Natural killer cell (primary cell): ENCODE results near the gene NATD1. TPM values are rescaled to one million over a fixed set of nuclear protein-coding genes. Genes with fewer than 3 reads are reported as not detected.
"Not testable (repeated sequence)": the region's sequence is repeated elsewhere in the genome, so short reads cannot be mapped to it uniquely, and the experiment has no call there.

Experiments used
- ATAC-seq, 3 donors: fragments of 150-1000 bp in 2 of 3; fragments of 200-7000 bp in 1 of 3; cut with Tn5 transposase; 1 replicate in 1 of 3; 2 replicates in 2 of 3; pipeline ENCODE4 v1.10.0; 2021; ENCODE audit warnings: mild to moderate bottlenecking in 2 of 3, moderate library complexity in 2 of 3
- DNase-seq, 2 donors: peaks; one replicate each; pipeline versions ENCODE4 v3.0.0 to v3.0.0-alpha.2; 2013 to 2021; ENCODE audit warnings: mixed read lengths in 1 of 2
- H3K27ac ChIP-seq: one replicate; pipeline ENCODE4 v1.5.1; 2013; ENCODE audit warnings: mild to moderate bottlenecking, low read length
- H3K27me3 ChIP-seq: one replicate; pipeline ENCODE4 v1.6.1; 2013; ENCODE audit warnings: low read length; ENCODE audit not compliant: control insufficient read depth, insufficient read depth
- H3K36me3 ChIP-seq: one replicate; pipeline ENCODE4 v1.6.1; 2013; ENCODE audit warnings: low read length; ENCODE audit not compliant: control insufficient read depth, insufficient read depth
- H3K4me1 ChIP-seq: one replicate; pipeline ENCODE4 v1.6.1; 2013; ENCODE audit warnings: low read length; ENCODE audit not compliant: control insufficient read depth, insufficient read depth
- H3K4me3 ChIP-seq: one replicate; pipeline ENCODE4 v1.5.1; 2013; ENCODE audit warnings: low read length
- H3K9me3 ChIP-seq: one replicate; pipeline ENCODE4 v1.6.1; 2013; ENCODE audit warnings: low read length; ENCODE audit not compliant: control insufficient read depth, insufficient read depth
- H3K27ac Mint-ChIP-seq, 2 donors: one replicate each; pipeline ENCODE4 v1.8.0; 2022; ENCODE audit warnings: mild to moderate bottlenecking in 2 of 2, mixed read lengths in 2 of 2, moderate library complexity in 1 of 2
- H3K27me3 Mint-ChIP-seq, 2 donors: one replicate each; pipeline ENCODE4 v1.8.0; 2022; ENCODE audit warnings: low read depth in 2 of 2, mixed read lengths in 2 of 2
- H3K36me3 Mint-ChIP-seq: one replicate; pipeline ENCODE4 v1.8.0; 2022; ENCODE audit warnings: mixed read lengths
- H3K4me1 Mint-ChIP-seq, 2 donors: one replicate each; pipeline ENCODE4 v1.8.0; 2022; ENCODE audit warnings: mixed read lengths in 2 of 2
- H3K4me3 Mint-ChIP-seq: one replicate; pipeline ENCODE4 v1.8.0; 2022; ENCODE audit warnings: mild to moderate bottlenecking, moderate library complexity, mixed read lengths
- H3K9me3 Mint-ChIP-seq, 2 donors: one replicate each; pipeline ENCODE4 v1.8.0; 2022; ENCODE audit warnings: mixed read lengths in 2 of 2
- WGBS: methylation state at CpG from one replicate; pipeline ENCODE4 v1.1.7; 2013; ENCODE audit warnings: missing lambda C conversion rate; ENCODE audit not compliant: insufficient coverage; 5-methylcytosine and 5-hydroxymethylcytosine counted together
- intact Hi-C: fragments of 100-400 bp; cut with micrococcal nuclease; formaldehyde crosslinking; loops from one replicate; pipeline ENCODE4 v1.14.2; 2022
- total RNA-seq, 4 donors: library from RNA; stranded (reverse); fragments of 120-200 nt in 1 of 4; gene quantifications; one replicate each; pipeline versions ENCODE4 v1.2.3 to v1.2.4, GENCODE V29; 2013 to 2022
- TF ChIP-seq, protein P1 (sequence below): fragments of 200-600 bp; IDR thresholded peaks from one replicate; pipeline ENCODE4 v1.8.0; 2022; ENCODE audit warnings: antibody characterized with exemption

The NATD1 gene
- total RNA-seq, 3 donors from 2014 or later (not counting 1 experiment from before 2014, with no cell fraction given) = 10.9 to 16.3 (median 14.1) TPM

- no peak for ATAC-seq
- Mint-ChIP-seq H3K4me1 (peaks cover 7 to 9% of the 10 kb centered on the region in 2 donors), H3K27me3 (no peaks in the 10 kb centered on the region), H3K27ac (peak overlapping the region; percentile 34 to 38), H3K36me3 (no peaks in the 10 kb centered on the region), H3K9me3 (no peaks in the 10 kb centered on the region), H3K4me3 (no peak overlapping the region)
- Histone ChIP-seq H3K4me1 (no peaks in the 10 kb centered on the region), H3K36me3 (peaks cover 42% of the 10 kb centered on the region), H3K9me3 (no peaks in the 10 kb centered on the region), H3K27me3 (no peaks in the 10 kb centered on the region), H3K27ac (no peak overlapping the region), H3K4me3 (no peak overlapping the region)
- WGBS = 78% methylated on average over 8 of the region's 8 CpGs
- TF ChIP-seq, protein P1, sequence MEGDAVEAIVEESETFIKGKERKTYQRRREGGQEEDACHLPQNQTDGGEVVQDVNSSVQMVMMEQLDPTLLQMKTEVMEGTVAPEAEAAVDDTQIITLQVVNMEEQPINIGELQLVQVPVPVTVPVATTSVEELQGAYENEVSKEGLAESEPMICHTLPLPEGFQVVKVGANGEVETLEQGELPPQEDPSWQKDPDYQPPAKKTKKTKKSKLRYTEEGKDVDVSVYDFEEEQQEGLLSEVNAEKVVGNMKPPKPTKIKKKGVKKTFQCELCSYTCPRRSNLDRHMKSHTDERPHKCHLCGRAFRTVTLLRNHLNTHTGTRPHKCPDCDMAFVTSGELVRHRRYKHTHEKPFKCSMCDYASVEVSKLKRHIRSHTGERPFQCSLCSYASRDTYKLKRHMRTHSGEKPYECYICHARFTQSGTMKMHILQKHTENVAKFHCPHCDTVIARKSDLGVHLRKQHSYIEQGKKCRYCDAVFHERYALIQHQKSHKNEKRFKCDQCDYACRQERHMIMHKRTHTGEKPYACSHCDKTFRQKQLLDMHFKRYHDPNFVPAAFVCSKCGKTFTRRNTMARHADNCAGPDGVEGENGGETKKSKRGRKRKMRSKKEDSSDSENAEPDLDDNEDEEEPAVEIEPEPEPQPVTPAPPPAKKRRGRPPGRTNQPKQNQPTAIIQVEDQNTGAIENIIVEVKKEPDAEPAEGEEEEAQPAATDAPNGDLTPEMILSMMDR = no peak
- intact Hi-C loops = no loop called here
- no peak for DNase-seq
Measured at GRCh38 chr17:21194226-21194625, 59.0 kb downstream of the NATD1 start.

GRCh38 chr17:21193031-21193430 lies 60.2 kb downstream of the NATD1 start:
- no peaks in the 10 kb centered on the region for H3K4me1 ChIP-seq
- no peak overlapping the region for H3K4me3 ChIP-seq
- H3K36me3 Mint-ChIP-seq = no peaks in the 10 kb centered on the region
- peak overlapping the region in 1 of 2 donors; percentile 46 for H3K27ac Mint-ChIP-seq
- TF ChIP-seq, protein P1 = no peak
- H3K27ac ChIP-seq = no peak overlapping the region
- ATAC-seq (no peak), DNase-seq (no peak)
- WGBS = 73% methylated on average over 5 of the region's 5 CpGs
- peaks cover under 1 to 1% of the 10 kb centered on the region in 2 donors for H3K4me1 Mint-ChIP-seq
- H3K27me3 ChIP-seq = no peaks in the 10 kb centered on the region
- H3K9me3 Mint-ChIP-seq = no peaks in the 10 kb centered on the region
- intact Hi-C loops = no loop called here
- H3K27me3 Mint-ChIP-seq = no peaks in the 10 kb centered on the region
- no peaks in the 10 kb centered on the region for H3K9me3 ChIP-seq
- H3K4me3 Mint-ChIP-seq = no peak overlapping the region
- peaks cover 42% of the 10 kb centered on the region for H3K36me3 ChIP-seq

GRCh38 chr17:21192414-21192813 lies 60.8 kb downstream of the NATD1 start:
- H3K4me1 ChIP-seq, H3K4me3 ChIP-seq, H3K36me3 Mint-ChIP-seq, H3K27ac Mint-ChIP-seq, H3K27me3 Mint-ChIP-seq, H3K4me1 Mint-ChIP-seq, ATAC-seq, H3K9me3 Mint-ChIP-seq, H3K27ac ChIP-seq, H3K9me3 ChIP-seq, H3K27me3 ChIP-seq, intact Hi-C loops, DNase-seq, H3K4me3 Mint-ChIP-seq: not testable (repeated sequence)
- peaks cover 35% of the 10 kb centered on the region for H3K36me3 ChIP-seq
- 95% methylated on average over 7 of the region's 7 CpGs for WGBS

DNA sequence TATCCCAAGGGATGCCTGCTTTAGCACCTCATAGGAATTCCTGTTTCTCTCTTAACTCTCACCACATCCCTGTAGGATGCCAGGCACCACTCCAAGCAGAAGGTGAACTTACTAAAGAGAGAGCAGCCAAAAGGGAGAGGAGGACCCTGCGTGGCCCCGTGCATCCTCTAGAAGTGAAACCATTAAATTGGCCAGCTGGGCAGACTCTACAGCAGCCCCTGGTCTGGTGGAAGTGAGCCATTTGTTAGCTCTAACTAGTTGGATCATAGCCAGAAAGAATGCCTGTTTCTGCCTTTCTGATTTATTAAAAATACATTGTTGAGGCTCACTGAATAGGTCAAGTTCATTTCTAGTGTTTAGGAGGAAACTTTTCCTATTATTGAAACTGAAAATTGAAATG lies 61.5 kb downstream of the NATD1 start:
- H3K27ac Mint-ChIP-seq = no peak overlapping the region
- ATAC-seq (no peak), DNase-seq (no peak)
- intact Hi-C loops = no loop called here
- no peaks in the 10 kb centered on the region for H3K27me3 Mint-ChIP-seq
- no peak overlapping the region for H3K4me3 Mint-ChIP-seq
- Histone ChIP-seq H3K4me1 (no peaks in the 10 kb centered on the region), H3K27me3 (no peaks in the 10 kb centered on the region), H3K9me3 (no peaks in the 10 kb centered on the region), H3K4me3 (no peak overlapping the region), H3K27ac (no peak overlapping the region), H3K36me3 (peaks cover 28% of the 10 kb centered on the region)
- H3K4me1 Mint-ChIP-seq = peaks cover 0 to under 1% of the 10 kb centered on the region in 2 donors
- peaks cover 1% of the 10 kb centered on the region for H3K36me3 Mint-ChIP-seq
- no peaks in the 10 kb centered on the region for H3K9me3 Mint-ChIP-seq
- TF ChIP-seq, protein P1 = no peak
- WGBS = 78% methylated on average over 2 of the region's 2 CpGs
